Adrenal gland (tissue), 12 donors: ENCODE measurements around the gene PSMC4. TPM values are rescaled to one million over a fixed set of nuclear protein-coding genes. Genes with fewer than 3 reads are reported as not detected.

Source experiments
- DNase-seq, 7 donors: peaks; one replicate each; pipeline ENCODE4 v3.0.0-alpha.2; 2019 to 2020
- H3K27ac ChIP-seq, 5 donors: fragments of 200-600 bp; sonication (generic) in 4 of 5; 1 replicate in 3 of 5; 2 replicates in 2 of 5; pipeline versions ENCODE4 v1.5.1 to v1.8.0; 2016 to 2020; ENCODE audit warnings: mild to moderate bottlenecking in 1 of 5
- H3K27me3 ChIP-seq: fragments of 200-600 bp; 2 replicates; pipeline ENCODE4 v1.8.0; 2021
- H3K36me3 ChIP-seq, 2 donors: fragments of 200-600 bp; replicated peaks in 1 of 2; 1 replicate in 1 of 2; 2 replicates in 1 of 2; pipeline versions ENCODE4 v1.5.1 to v1.8.0; 2018 to 2022
- H3K4me1 ChIP-seq, 2 donors: fragments of 200-600 bp; replicated peaks in 1 of 2; 1 replicate in 1 of 2; 2 replicates in 1 of 2; pipeline versions ENCODE4 v1.5.1 to v1.8.0; 2018 to 2021
- H3K4me3 ChIP-seq, 4 donors: fragments of 200-600 bp; sonication (generic) in 3 of 4; one replicate each; pipeline ENCODE4 v1.5.1; 2016 to 2018
- H3K9me3 ChIP-seq, 3 donors: fragments of 200-600 bp; sonication (generic) in 1 of 3; replicated peaks in 1 of 3; 1 replicate in 2 of 3; 2 replicates in 1 of 3; pipeline versions ENCODE4 v1.5.1 to v1.8.0; 2016 to 2021
- CTCF ChIP-seq, 6 experiments: fragments of 450-650 bp in 4 of 6; fragments of 200-600 bp in 2 of 6; sonication (generic) in 1 of 6; IDR thresholded peaks; 1 replicate in 5 of 6; 2 replicates in 1 of 6; pipeline versions ENCODE4 v1.5.1 to v1.8.0; 2016 to 2021; ENCODE audit warnings: antibody characterized with exemption in 6 of 6, mild to moderate bottlenecking in 2 of 6, moderate library complexity in 1 of 6
- POLR2A ChIP-seq, 2 donors: fragments of 450-650 bp; IDR thresholded peaks; one replicate each; pipeline ENCODE4 v1.6.1; 2017; ENCODE audit warnings: antibody characterized with exemption in 2 of 2, mild to moderate bottlenecking in 2 of 2, moderate library complexity in 1 of 2
- WGBS, 4 donors: extraction: QIAGEN DNeasy Blood & Tissue Kit in 2 of 4; methylation state at CpG; one replicate each; pipeline versions ENCODE4 v1.1.5 to v1.1.7; 2013 to 2017; 5-methylcytosine and 5-hydroxymethylcytosine counted together
- intact Hi-C, 2 donors: fragments of 100-400 bp; cut with DNase I; formaldehyde crosslinking; loops; one replicate each; pipeline versions ENCODE4 v1.14.1 to v1.15.0; 2022 to 2023
- polyA plus RNA-seq, 3 donors: library from polyadenylated mRNA; stranded (reverse); fragments of 200-250 nt in 2 of 3; fragments of 350-450 nt in 1 of 3; fragmentation: Illumina TruSeq in 1 of 3; extraction: RNeasy Lipid Tissue Mini Kit (QIAGEN cat#74804) in 1 of 3; gene quantifications; one replicate each; pipeline ENCODE4 v1.2.3, GENCODE V29; 2013 to 2014
- total RNA-seq, 9 donors: library from RNA; depleted of rRNA in 4 of 9; stranded (reverse); fragments of >200 nt in 4 of 9; fragments of 120-200 nt in 1 of 9; fragmentation: NEBNext Ultra II Directional in 1 of 9; extraction: Animal tissue kit (Norgen Biotek cat#: 25700) in 1 of 9; gene quantifications; one replicate each; pipeline versions ENCODE4 v1.1.0 to v1.2.4, GENCODE V29; 2013 to 2023
- donor health status: healthy with polysubstance abuse.
- donor health status: Bipolar disorder and iron deficiency.
- donor health status: DM: yes; HTN: yes; CAD: no.
- donor health status: DM: no; HTN: no; CAD: no.
- donor health status: DM: no; HTN: no; CAD: no.
- donor health status: DM: yes; HTN: yes; CAD: no.

The PSMC4 gene
- total and polyA plus RNA-seq, 12 donors, result 56.3 to 191 (median 109) TPM

DNA sequence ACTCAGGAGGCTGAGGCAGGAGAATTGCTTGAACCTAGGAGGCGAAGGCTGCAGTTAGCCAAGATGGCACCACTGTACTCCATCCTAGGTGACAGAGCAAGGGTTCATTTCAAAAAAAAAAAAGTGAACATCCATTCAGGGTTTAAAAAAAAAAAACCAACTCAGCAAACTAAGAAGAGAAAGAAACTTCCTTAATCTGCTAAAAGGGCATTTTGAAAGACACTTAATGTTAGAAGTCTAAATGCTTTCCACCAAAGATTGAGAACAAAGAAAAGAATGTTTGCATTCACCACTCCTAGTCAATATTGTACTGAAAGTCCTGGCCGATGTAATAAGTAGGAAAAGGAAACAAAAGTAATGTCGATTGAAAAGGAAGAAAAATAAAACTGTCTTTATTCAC lies 7.1 kb upstream of the PSMC4 start:
- H3K4me3 ChIP-seq, result no peak overlapping the region
- no peaks in the 10 kb centered on the region for H3K27me3 ChIP-seq
- no peaks in the 10 kb centered on the region for H3K4me1 ChIP-seq
- 77 to 83% (median 80%) methylated on average over 3 of the region's 3 CpGs for WGBS, 4 donors
- TF ChIP-seq POLR2A (IDR thresholded peaks at IDR 0.05), result no peak
- TF ChIP-seq CTCF (IDR thresholded peaks at IDR 0.05), result no peak
- H3K27ac ChIP-seq, result no peak overlapping the region
- H3K36me3 ChIP-seq, result no peaks in the 10 kb centered on the region
- intact Hi-C loops, result no loop called here
- H3K9me3 ChIP-seq, result no peaks in the 10 kb centered on the region
- no peak for DNase-seq

DNA sequence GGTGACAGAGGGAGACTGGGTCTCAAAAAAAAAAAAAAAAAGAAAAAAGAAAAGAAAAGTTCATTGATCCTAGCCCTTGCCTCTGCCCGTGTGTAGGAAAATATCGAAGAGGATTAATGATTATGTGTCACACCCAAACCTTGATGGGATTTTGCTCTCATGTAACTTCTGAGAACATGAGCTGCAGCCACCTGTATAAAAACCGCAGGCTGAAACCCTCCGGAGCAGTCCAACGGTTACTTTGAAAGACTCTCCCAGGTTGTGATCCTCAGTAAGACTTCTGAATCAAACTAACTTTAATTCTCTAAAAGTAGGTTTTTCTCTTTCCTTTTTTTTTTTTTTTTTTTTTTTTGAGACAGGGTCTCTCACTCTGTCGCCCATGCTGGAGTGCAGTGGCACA lies 4.3 kb upstream of the PSMC4 start:
- DNase-seq, result no peak
- intact Hi-C loops, result no loop called here
- Histone ChIP-seq H3K4me3 (no peak overlapping the region), H3K27ac (no peak overlapping the region), H3K27me3 (no peaks in the 10 kb centered on the region), H3K9me3 (no peaks in the 10 kb centered on the region), H3K4me1 (peaks cover 4 to 9% of the 10 kb centered on the region in 2 donors), H3K36me3 (no peaks in the 10 kb centered on the region)
- WGBS, 4 donors, result 86 to 94% (median 92%) methylated on average over 6 of the region's 6 CpGs
- TF ChIP-seq POLR2A (IDR thresholded peaks at IDR 0.05) (no peak), CTCF (IDR thresholded peaks at IDR 0.05) (no peak)

DNA sequence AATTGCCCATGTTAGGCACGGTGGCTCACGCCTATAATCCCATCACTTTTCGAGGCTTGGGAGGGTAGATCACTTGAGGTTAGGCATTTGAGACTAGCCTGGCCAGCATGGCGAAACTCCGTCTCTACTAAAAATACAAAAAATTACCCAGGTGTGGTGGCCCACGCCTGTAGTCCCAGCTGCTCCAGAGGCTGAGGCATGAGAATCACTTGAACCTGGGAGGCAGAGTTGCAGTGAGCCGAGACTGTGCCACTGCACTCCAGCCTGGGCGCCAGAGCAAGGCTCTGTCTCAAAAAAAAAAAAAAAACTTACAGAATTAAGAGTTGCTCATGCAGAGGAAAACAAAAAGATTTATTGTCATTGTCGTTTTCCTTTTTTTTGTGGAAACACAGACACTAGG lies 3.4 kb upstream of the PSMC4 start:
- Histone ChIP-seq H3K4me3 (no peak overlapping the region), H3K27ac (no peak overlapping the region), H3K4me1 (peaks cover 9 to 19% of the 10 kb centered on the region in 2 donors), H3K27me3 (no peaks in the 10 kb centered on the region), H3K9me3 (no peaks in the 10 kb centered on the region), H3K36me3 (peaks cover 0 to 3% of the 10 kb centered on the region in 2 donors)
- intact Hi-C loops, result no loop called here
- TF ChIP-seq CTCF (IDR thresholded peaks at IDR 0.05) (no peak), POLR2A (IDR thresholded peaks at IDR 0.05) (no peak)
- DNase-seq, result no peak
- 83 to 88% (median 86%) methylated on average over 9 of the region's 9 CpGs for WGBS, 4 donors

DNA sequence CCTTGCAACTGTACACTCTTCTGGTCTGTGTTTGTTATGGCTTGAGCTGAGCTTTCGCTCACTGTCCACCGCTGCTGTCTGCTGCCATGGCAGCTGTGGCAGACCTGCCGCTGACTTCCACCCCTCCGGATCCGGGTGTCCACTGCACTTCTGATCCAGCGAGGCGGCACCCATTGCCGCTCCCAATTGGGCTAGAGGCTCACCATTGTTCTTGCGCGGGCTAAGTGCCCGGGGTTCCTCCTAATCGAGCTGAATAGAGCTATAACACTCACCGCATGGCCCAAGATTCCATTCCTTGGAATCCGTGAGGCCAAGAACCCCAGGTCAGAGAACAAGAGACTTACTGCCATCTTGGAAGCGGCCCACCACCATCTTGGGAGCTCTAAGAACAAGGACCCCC lies 2.2 kb upstream of the PSMC4 start:
- intact Hi-C loops, result no loop called here
- TF ChIP-seq POLR2A (IDR thresholded peaks at IDR 0.05) (no peak), CTCF (IDR thresholded peaks at IDR 0.05) (no peak)
- peaks cover 9 to 20% of the 10 kb centered on the region in 2 donors for H3K4me1 ChIP-seq
- no peaks in the 10 kb centered on the region for H3K27me3 ChIP-seq
- no peak overlapping the region for H3K27ac ChIP-seq
- WGBS, 4 donors, result 90 to 96% (median 95%) methylated on average over 14 to 15 of the region's 15 CpGs
- H3K4me3 ChIP-seq, result no peak overlapping the region
- peaks cover 0 to 15% of the 10 kb centered on the region in 2 donors for H3K36me3 ChIP-seq
- DNase-seq, result no peak
- H3K9me3 ChIP-seq, result no peaks in the 10 kb centered on the region
